GM18502 (cell line): ENCODE results near the gene LCE1A.

Source experiments
- ATAC-seq: cut with Tn5 transposase; IDR thresholded peaks from one replicate; pipeline ENCODE4 v1.9.1; 2021; ENCODE audit warnings: mild to moderate bottlenecking; ENCODE audit not compliant: unreplicated experiment, poor library complexity

LCE1A gene, protein sequence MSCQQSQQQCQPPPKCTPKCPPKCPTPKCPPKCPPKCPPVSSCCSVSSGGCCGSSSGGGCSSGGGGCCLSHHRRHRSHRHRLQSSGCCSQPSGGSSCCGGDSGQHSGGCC

DNA sequence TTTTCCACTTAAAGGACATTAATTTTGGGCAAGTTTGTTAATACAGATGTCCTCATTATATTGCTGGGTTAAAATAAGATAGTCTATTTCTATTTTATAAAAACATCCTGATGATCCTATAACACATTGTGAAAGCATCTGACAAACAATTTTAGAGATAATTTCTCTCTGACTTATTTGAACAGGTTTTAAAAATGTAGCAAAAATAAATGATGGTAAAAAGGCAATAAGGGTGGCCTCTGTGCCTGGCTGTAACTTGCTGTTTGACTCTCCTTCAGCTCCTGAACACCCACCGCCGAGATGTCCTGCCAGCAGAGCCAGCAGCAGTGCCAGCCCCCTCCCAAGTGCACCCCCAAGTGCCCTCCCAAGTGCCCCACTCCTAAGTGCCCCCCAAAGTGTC lies at the start of gene LCE1A:
Gene LCE1A, plus strand, starts transcription at position 301 of the 400 bp plus-strand sequence. Its CDS starts 0 bp downstream, at position 301.
- ATAC-seq: no peak

DNA sequence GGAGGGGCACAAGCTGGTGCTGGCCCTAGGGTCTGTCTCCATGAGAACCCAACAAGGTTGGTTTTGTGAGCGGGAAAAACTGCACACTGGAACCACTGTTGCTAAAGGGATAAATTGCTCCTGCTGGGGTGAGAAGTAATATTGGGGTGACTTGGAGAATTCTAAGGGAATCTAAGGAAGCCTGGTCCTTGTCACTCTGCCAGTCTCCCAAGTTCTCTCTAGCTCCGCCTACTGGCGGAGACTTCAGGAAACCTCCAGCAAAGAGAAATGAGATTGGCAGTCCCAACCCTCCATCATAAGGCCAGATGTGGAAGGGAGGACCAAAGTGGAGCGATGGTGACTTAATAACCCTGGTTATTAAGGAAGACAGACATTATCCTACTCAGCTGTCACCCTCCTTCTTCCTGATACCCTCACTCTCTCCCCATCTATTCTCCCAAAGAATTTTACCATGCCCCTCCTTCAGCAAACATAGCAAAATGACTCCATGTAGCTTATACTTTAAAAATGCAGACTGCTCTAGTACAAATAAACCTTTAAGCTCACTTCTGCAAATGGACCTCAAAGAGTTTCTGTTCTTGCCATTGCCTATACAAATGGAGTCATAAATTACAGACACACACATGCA lies 49.6 kb upstream of the LCE1A start:
- no peak for ATAC-seq

DNA sequence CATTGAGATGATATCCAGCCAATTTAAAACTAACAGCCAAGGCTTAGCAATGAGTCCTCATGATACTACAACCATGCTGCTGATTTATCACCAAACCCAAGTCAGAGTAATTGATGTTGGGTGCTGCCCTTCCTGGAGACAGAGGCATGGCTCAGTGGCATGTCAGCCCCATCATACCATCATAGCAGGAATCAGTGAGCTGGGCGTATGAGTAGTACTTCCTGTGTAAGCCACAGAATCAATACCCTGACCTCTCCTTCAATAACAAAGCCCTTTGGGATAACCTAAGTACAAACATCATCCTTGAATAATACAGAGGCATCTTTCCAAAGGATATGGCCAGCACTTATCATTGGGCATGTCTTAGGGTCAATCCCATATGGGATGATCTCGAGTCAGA lies 44.2 kb upstream of the LCE1A start:
- ATAC-seq: no peak

DNA sequence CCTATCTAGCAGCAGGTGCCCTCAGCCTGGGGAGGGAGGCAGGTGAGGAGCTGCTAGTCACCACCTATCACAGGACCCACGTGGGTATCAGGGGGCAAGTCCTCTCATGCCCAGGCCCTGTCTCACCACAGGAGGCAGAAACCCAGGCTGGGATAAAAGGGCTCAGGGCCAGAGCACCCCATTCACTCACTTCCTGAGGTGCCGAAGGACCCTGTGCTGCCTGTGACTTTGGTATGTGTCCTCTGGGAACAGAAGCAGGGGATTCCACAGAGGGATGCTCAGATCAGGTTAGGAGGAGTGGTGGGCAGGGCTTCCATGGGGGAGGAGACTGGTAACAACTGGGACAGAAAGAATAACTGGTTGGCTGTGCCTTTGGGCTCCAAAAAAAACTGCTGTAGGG lies 41.2 kb upstream of the LCE1A start, which contains the start of gene LCE1E:
Gene LCE1E, plus strand, starts transcription at position 181 of the 400 bp plus-strand sequence. CDS start 1,043 bp downstream, outside the sequence.
- no peak for ATAC-seq

DNA sequence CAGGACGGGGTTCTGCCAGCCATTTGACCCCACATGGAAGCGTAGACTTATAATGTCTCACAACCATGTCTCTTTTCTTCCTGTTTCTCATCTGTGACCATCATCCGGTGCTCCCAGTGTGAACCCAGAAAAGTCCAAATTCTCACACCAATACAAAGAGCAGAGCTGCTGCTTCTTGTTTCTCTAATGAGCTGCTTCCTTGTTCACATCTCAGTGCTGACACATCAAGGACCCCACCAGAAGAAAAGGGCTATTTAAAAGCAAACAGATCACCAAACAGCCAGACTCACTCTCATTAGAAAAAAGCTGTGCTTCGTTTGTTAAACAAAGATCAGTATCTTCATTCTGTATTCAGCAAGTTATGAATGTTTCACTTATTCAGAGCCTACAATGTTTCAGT lies 31.6 kb upstream of the LCE1A start:
- no peak for ATAC-seq

DNA sequence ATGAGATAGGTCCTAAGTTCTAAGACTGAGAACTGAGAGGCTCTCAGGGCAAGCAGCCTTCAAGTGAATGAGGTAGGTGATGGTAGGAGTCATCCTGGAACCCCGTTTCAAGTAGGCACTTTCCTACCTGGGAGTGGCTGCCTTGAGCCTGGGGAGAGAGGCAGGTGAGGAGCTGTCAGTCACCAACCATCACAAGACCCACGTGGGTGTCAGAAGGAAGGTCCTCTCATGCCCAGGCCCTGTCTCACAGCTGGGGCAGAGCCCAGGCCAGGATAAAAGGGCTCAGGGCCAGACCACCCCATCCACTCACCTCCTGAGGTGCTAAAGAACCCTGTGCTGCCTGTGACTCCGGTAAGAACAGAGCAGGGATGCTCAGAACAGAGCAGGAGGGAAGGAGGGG lies 30.9 kb upstream of the LCE1A start, which contains the start of gene LCE1D:
Gene LCE1D, plus strand, starts transcription at position 301 of the 400 bp plus-strand sequence. CDS start 1,074 bp downstream, outside the sequence.
- ATAC-seq: no peak

DNA sequence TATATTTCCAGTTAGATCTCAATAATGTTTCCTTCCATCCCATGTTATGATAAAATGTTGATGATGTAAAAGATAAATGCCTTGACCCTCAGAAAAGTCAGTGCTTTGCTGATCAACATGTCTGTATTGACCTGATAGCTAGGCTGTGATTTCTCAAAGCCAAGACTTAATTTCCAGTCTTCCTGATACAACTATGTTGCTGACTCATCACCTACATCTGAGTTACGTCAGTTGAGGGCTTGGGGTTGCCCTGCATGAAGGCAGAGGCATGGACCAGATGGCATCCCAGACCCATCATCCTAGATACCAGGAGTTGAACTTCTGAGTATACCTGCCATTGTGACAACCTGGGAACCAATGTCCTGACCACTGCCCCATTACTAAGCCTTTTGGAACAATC lies 25.9 kb upstream of the LCE1A start:
- no peak for ATAC-seq

DNA sequence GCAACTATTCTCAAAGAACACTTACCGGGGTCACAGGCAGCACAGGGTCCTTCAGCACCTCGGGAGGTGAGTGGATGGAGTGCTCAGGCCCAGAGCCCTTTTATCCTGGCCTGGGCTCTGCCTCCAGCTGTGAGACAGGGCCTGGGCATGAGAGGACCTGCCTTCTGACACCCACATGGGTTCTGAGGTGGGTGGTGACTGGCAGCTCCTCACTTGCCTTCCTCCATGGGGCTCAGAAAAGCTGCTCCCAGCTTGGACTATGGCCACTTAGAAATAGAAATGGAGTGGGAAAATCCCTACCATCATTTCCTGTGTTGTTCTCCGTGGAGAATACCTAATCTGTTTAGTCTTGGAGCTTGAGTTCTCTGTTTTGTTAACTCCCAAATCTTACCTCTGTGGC lies 20.7 kb upstream of the LCE1A start, which contains the start of gene LCE1C:
Gene LCE1C, minus strand, starts transcription at position 76 of the 400 bp plus-strand sequence. CDS start 1,173 bp downstream, outside the sequence.
- no peak for ATAC-seq

DNA sequence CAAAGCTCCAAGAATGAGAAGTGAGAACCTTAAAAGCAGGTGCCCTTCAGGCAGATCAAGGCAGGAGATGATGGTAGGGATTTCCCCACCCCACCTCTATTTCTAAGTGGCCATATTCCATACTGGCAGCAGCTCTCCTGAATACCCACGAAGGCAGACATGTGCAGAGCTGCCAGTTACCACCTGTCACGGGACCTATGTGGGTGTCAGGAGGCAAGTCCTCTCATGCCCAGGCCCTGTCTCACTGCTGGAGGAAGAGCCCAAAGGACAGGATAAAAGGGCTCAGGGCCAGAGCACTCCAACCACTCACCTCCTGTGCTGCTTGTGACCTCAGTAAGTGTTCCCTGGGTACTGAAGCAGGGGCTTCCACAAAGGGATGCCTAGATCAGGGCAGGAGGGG lies 16.2 kb upstream of the LCE1A start:
- no peak for ATAC-seq

DNA sequence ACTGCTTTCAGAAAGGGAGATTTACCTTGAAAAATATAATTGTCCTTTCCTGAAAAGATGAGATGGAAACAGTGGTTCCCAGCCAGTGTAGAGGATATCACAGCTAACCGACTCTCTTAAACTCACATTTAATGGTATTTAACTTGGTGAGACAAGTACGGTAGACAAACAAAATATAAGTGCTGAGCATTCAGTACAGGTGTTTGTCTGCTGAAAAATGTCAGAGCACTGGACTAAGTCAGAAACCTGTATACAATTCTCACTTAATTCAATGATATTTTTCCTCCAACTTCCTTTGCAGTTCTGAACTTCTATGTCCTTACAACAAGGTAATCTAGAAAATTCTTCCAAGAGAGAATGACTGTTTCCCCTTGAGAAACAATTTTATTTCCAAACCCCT lies 15.6 kb upstream of the LCE1A start, which contains the start of gene LCE1B:
Gene LCE1B, plus strand, starts transcription at position 301 of the 400 bp plus-strand sequence. CDS start 476 bp downstream, outside the sequence.
- no peak for ATAC-seq

DNA sequence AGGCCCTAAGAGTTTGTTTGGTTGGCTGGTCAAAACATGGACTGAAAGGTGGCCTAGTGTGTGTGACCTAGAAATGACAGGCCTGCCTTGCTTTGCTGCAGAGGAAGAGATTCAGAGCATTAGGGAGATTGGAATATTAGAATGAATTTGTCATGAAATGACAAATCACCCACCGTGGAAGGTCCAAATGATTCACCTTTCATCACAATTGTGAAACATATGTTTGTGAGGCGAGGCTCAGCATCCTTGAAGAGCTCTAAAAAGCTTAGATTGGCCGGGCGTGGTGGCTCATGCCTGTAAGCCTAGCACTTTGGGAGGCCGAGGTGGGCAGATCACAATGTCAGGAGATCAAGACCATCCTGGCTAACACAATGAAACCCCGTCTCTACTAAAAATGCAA lies 10.0 kb upstream of the LCE1A start:
- no peak for ATAC-seq

DNA sequence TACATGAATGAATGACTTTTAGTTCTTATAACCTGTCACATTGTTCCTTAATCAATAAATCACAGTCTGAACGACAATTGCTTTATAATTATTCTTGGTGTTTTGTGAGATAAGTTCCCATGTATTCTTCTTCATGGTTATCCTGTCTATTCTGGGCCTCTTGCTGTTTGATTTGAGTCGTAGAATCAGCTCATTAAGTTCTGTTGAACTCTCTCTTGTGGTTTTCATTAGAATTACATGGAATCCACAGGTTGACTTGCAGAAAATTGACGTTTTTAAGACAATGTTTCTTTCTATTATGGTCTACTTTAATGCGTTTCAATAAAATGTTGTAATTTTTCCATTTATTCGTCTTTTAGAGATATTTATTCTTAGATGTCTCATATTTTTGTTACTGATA lies 4.0 kb upstream of the LCE1A start:
- no peak for ATAC-seq

DNA sequence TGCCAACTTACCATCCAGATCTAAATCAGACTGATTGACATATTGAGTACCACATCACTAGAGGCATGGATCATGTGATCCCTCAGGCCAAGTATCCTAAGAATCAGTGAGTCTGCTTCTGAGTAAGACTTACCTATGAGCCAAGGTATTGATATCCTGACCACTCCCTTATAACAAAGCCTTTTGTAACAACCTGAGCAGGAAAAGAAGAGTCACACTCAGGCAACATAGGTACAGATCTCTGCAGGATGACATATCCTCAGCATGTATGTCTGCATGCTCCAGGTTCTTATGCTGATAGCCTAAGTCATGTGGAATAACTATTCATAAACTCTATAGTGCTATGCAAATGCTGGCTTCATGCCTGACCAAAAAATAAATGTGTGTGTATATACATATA lies 2.3 kb upstream of the LCE1A start:
- ATAC-seq: no peak

DNA sequence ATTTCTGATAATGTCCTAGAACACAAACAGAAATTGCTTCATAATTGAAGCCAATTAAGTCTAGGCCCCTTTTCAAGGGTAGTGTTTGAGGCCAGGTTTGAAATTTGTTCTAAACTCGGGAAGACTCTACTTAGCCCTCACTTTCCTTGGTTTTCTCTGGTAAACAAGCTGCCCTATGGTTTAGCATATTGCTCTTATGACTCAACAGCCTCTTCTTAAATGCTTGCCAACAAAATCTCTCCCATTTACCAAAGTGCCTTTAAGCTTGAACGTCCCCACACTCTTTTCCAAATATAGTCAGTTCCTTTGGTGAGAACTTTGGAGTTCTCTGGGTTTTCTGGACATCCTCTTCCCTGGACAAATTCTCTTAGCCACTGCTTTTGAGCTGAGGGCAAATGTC lies 9.6 kb downstream of the LCE1A start:
- no peak for ATAC-seq

DNA sequence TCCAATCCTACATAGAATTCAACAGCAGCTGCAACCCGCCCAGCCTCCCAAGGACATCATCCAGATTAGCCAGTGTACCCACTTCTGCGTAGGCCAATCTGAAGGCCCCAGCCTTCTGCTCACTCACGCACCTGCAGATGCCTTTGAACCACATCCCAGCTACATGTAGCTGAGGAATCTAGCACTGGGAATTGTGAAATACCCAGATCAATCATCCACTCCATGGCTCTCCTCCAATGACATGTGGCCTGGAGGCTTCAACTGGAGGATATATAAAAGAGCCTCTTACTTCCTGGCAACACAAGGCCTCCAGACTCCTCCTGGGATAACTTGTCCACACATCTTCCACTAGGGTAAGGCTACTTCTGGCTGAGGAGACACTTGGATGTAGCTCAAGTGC lies 15.3 kb downstream of the LCE1A start, which contains the start of gene LCE6A:
Gene LCE6A, plus strand, starts transcription at position 301 of the 400 bp plus-strand sequence. CDS start 665 bp downstream, outside the sequence.
- no peak for ATAC-seq

DNA sequence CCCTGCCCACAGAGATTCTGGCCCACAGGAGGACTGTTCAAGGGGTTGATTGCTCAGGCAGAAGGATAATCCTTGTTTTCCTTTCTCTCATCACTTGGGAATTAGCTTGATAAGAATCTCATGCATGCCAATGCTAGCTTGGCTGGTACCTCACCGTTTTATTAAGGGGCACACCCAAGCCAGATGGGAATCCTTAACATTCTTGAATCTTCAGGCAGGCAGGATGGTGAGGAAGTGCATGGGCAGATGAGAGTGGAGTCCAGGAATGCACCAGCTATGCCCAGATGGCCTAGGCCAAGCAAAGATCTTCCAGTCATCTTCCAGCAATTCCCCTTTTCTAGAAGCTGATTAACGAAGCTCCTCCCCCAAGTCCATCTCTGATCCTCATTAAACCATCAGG lies 28.4 kb downstream of the LCE1A start:
- ATAC-seq: no peak

DNA sequence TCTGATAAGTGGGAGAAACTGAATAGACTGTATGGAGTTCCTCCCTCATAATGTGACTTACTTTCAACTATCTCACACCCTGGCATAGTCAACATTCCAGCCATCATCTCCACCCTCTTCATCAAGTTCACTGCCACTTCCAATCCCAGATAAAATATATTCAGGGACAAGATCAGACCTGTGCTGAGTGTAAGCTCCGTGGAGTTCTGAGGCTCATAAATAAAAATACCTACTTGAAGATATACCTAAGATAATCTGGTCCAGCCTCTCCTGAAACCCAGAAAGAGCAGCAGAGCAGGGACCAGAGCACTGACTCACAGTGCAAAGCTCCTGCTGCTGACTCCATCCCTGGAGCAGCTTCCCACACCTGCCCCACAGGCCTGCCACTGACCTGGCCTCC lies 30.8 kb downstream of the LCE1A start:
- ATAC-seq: no peak

DNA sequence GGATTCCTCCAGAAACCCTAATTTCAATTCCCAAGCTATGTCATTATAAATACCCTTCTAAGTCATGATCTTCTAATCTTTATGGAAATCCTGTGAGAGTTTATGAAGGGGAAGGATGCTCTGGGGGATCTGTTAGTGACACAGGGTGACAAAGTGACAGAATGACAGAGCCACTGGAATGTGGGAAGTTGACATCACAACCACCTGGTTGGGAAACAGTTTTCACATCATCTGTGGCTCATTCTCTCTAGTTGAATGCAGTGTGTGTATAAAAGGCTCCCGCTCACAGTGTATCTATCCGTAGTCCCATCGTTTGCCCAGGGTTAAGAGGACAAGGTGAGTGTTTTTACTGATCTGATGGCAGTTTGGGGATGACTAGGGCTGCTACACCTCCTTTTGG lies 32.4 kb downstream of the LCE1A start, which contains the start of gene LCE7A:
Gene LCE7A, plus strand, starts transcription at position 301 of the 400 bp plus-strand sequence. CDS start 702 bp downstream, outside the sequence.
- ATAC-seq: no peak

DNA sequence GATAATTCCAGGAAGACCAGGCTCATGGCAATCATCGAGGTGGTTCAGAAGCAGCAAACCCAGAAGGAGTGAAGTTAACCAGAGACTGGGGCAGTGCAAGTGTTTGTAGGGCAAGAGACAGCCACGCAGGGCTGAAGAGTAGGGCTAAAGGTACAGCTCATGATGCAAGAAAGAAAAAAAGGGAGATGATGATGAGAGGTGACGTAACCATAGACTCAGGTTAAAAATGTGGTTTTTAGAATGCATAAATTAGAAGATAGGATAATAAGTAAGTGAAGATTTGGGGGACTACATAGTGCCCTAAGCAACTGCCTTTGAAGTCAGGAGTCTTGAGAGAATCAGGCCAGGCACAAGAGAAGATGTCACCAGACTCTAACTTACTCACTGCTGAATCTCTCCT lies 32.9 kb downstream of the LCE1A start:
- ATAC-seq: no peak

DNA sequence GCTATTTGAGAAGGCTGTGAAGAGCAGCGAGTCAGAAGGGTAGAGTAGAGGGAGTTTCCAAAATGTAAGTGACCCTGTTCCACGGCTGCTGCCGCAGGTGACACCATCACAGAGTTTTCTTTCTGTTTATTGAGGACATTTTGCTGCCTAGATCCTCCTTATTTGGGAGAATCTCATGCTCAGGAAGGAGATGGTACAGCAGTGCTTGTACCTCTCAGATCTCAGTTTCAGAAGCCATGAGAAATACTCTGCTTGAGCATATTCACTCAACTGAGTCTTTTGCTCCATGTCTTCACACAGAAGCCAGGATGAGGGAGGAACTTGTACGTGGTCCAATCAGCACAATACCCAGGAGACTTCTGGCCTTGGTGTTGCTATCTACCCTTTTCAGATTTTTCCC lies 34.1 kb downstream of the LCE1A start:
- ATAC-seq: no peak

DNA sequence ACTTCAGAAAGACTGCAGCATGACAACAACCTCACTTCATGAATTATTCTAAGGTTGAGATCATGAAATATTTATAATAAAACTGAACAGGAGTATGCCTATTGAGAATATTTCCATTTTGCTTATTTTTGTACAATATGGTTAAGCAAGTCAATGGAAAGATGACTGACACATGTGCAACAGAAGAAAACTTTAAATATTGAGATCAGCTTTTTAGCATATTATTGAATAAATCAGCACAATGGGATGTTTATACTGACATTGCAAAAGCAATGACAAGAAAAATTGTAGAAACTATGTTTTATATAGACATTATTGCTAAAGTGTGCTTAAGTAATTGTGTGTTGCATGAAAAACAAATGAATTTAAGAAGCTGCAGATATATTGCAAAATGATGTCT lies 37.2 kb downstream of the LCE1A start:
- no peak for ATAC-seq

DNA sequence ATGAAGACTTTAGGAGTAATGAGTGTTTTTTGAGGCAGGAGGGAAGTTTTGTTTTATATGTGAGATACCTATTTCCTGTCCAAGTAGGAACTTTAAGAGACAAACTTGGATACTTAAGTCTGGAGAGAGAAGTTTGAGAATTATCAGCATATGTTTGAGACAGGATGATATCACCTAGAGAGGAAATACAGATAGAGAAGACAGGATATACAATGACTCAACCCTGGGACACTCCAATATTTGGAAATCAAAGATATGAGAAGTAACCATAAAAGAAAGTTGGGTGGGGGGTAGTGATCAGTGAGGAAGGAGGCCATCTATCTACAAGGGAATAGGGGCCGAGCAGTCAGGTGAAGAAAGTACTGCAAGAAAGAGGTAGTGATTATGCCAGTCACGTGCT lies 39.0 kb downstream of the LCE1A start:
- ATAC-seq: no peak
